B cell (primary cell): ENCODE results near the gene STAC.

Experiments
- EZH2 ChIP-seq: IDR thresholded peaks from 2 replicates; pipeline ENCODE4 v1.6.1; 2012; ENCODE audit warnings: borderline replicate concordance, low read depth, mild to moderate bottlenecking, moderate library complexity, low read length; ENCODE audit not compliant: insufficient read depth, poor library complexity, severe bottlenecking
- TF ChIP-seq, protein P1 (sequence below): fragments of 200-600 bp; IDR thresholded peaks from one replicate; pipeline ENCODE4 v1.8.0; 2022; ENCODE audit warnings: antibody characterized with exemption, mild to moderate bottlenecking

DNA sequence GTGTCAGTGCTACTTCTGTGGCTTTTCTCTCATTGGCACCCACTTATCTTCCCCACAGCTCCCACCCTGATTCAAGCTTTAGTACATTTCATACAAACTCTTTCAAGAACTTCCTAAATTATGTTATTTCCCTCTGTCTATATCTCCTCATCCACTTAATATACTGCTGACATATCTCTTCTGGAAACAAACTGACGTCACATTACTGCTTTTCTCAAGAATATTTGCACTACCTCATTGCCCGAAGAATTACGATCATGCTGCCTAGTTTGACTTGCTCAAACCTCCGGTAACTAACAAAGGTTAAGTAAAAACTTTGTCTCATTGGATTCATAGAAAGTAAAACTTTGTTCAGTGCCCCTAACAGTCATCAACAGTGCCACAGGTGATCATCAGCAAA, 76.5 kb downstream of the STAC start:
- TF ChIP-seq, protein P1, sequence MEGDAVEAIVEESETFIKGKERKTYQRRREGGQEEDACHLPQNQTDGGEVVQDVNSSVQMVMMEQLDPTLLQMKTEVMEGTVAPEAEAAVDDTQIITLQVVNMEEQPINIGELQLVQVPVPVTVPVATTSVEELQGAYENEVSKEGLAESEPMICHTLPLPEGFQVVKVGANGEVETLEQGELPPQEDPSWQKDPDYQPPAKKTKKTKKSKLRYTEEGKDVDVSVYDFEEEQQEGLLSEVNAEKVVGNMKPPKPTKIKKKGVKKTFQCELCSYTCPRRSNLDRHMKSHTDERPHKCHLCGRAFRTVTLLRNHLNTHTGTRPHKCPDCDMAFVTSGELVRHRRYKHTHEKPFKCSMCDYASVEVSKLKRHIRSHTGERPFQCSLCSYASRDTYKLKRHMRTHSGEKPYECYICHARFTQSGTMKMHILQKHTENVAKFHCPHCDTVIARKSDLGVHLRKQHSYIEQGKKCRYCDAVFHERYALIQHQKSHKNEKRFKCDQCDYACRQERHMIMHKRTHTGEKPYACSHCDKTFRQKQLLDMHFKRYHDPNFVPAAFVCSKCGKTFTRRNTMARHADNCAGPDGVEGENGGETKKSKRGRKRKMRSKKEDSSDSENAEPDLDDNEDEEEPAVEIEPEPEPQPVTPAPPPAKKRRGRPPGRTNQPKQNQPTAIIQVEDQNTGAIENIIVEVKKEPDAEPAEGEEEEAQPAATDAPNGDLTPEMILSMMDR = no peak
- TF ChIP-seq EZH2 = no peak
